Suprapubic skin (tissue), 4 donors: ENCODE results near the gene LMNTD1. TPM values are rescaled to one million over a fixed set of nuclear protein-coding genes. Genes with fewer than 3 reads are reported as not detected.

Source experiments
- DNase-seq, 2 donors: peaks; one replicate each; pipeline ENCODE4 v3.0.0-alpha.2; 2019; ENCODE audit warnings: low spot score in 2 of 2
- H3K27ac ChIP-seq: fragments of 200-600 bp; sonication (generic); one replicate; pipeline ENCODE4 v1.5.1; 2019
- H3K27me3 ChIP-seq: fragments of 200-600 bp; sonication (generic); one replicate; pipeline ENCODE4 v1.5.1; 2019
- H3K36me3 ChIP-seq: fragments of 200-600 bp; sonication (generic); one replicate; pipeline ENCODE4 v1.5.1; 2019
- H3K4me1 ChIP-seq: fragments of 200-600 bp; sonication (generic); one replicate; pipeline ENCODE4 v1.5.1; 2019
- H3K4me3 ChIP-seq: fragments of 200-600 bp; sonication (generic); one replicate; pipeline ENCODE4 v1.5.1; 2019; ENCODE audit warnings: mild to moderate bottlenecking
- H3K9me3 ChIP-seq: fragments of 200-600 bp; sonication (generic); one replicate; pipeline ENCODE4 v1.5.1; 2019
- CTCF ChIP-seq, 2 donors: fragments of 200-600 bp in 1 of 2; fragments of 450-650 bp in 1 of 2; sonication (generic) in 1 of 2; IDR thresholded peaks; one replicate each; pipeline ENCODE4 v1.5.1; 2016 to 2019; ENCODE audit warnings: antibody characterized with exemption in 2 of 2, mild to moderate bottlenecking in 1 of 2, moderate library complexity in 1 of 2
- EP300 ChIP-seq: sonication (generic); formaldehyde crosslinking; IDR thresholded peaks from one replicate; pipeline ENCODE4 v1.6.1; 2017; ENCODE audit warnings: antibody characterized with exemption
- POLR2A ChIP-seq, 2 donors: fragments of 450-650 bp; IDR thresholded peaks; one replicate each; pipeline ENCODE4 v1.6.1; 2017; ENCODE audit warnings: antibody characterized with exemption in 2 of 2, mild to moderate bottlenecking in 2 of 2, moderate library complexity in 2 of 2
- POLR2AphosphoS5 ChIP-seq, 3 donors: sonication (generic); formaldehyde crosslinking; IDR thresholded peaks; one replicate each; pipeline ENCODE4 v1.6.1; 2017; ENCODE audit warnings: antibody characterized with exemption in 3 of 3
- WGBS: methylation state at CpG from one replicate; pipeline ENCODE4 v1.1.5; 2018; 5-methylcytosine and 5-hydroxymethylcytosine counted together
- total RNA-seq, 4 donors: library from RNA; depleted of rRNA; stranded (reverse); fragments of >200 nt; gene quantifications; one replicate each; pipeline ENCODE4 v1.1.0, GENCODE V29; 2016

The LMNTD1 gene
- total RNA-seq, 4 donors from 2014 or later: 2.7 TPM; not detected in 3

- TF ChIP-seq EP300: no peak
- TF ChIP-seq POLR2A (IDR thresholded peaks at IDR 0.05): no peak
- TF ChIP-seq CTCF (IDR thresholded peaks at IDR 0.05): no peak
- no peak for TF ChIP-seq POLR2AphosphoS5 (IDR thresholded peaks at IDR 0.05)
- H3K36me3 ChIP-seq: no peaks in the 10 kb centered on the region
- H3K4me3 ChIP-seq: no peak overlapping the region
- no peaks in the 10 kb centered on the region for H3K9me3 ChIP-seq
- no peaks in the 10 kb centered on the region for H3K4me1 ChIP-seq
- no peak for DNase-seq
- H3K27ac ChIP-seq: no peak overlapping the region
- H3K27me3 ChIP-seq: no peaks in the 10 kb centered on the region
- WGBS: 90% methylated on average over 3 of the region's 3 CpGs
These were observed 402 bp downstream of the LMNTD1 start for GRCh38 chr12:25552681-25553080.

GRCh38 chr12:25550186-25550585, 2.9 kb downstream of the LMNTD1 start:
- 77% methylated on average over 3 of the region's 3 CpGs for WGBS
- Histone ChIP-seq H3K36me3 (no peaks in the 10 kb centered on the region), H3K27ac (no peak overlapping the region), H3K4me1 (no peaks in the 10 kb centered on the region), H3K4me3 (no peak overlapping the region), H3K9me3 (no peaks in the 10 kb centered on the region), H3K27me3 (no peaks in the 10 kb centered on the region)
- no peak for DNase-seq
- TF ChIP-seq POLR2A (IDR thresholded peaks at IDR 0.05) (no peak), CTCF (IDR thresholded peaks at IDR 0.05) (no peak), EP300 (no peak)

- Histone ChIP-seq H3K36me3 (no peaks in the 10 kb centered on the region), H3K4me1 (no peaks in the 10 kb centered on the region), H3K4me3 (no peak overlapping the region), H3K27ac (no peak overlapping the region), H3K9me3 (no peaks in the 10 kb centered on the region), H3K27me3 (no peaks in the 10 kb centered on the region)
- no peak for DNase-seq
- no peak for TF ChIP-seq EP300
- TF ChIP-seq POLR2A (IDR thresholded peaks at IDR 0.05): no peak
- TF ChIP-seq POLR2AphosphoS5 (IDR thresholded peaks at IDR 0.05): no peak
- no peak for TF ChIP-seq CTCF (IDR thresholded peaks at IDR 0.05)
These were observed 4.0 kb downstream of the LMNTD1 start for GRCh38 chr12:25549120-25549519.

GRCh38 chr12:25546318-25546717, 6.8 kb downstream of the LMNTD1 start:
- Histone ChIP-seq H3K36me3 (no peaks in the 10 kb centered on the region), H3K27ac (no peak overlapping the region), H3K4me3 (no peak overlapping the region), H3K4me1 (no peaks in the 10 kb centered on the region), H3K9me3 (no peaks in the 10 kb centered on the region), H3K27me3 (no peaks in the 10 kb centered on the region)
- 63% methylated on average over 2 of the region's 2 CpGs for WGBS
- DNase-seq: no peak
- TF ChIP-seq POLR2A (IDR thresholded peaks at IDR 0.05) (no peak), POLR2AphosphoS5 (IDR thresholded peaks at IDR 0.05) (no peak), CTCF (IDR thresholded peaks at IDR 0.05) (no peak), EP300 (no peak)

GRCh38 chr12:25533150-25533549, 19.9 kb downstream of the LMNTD1 start:
- DNase-seq: no peak
- Histone ChIP-seq H3K4me3 (no peak overlapping the region), H3K36me3 (no peaks in the 10 kb centered on the region), H3K27ac (no peak overlapping the region), H3K9me3 (no peaks in the 10 kb centered on the region), H3K27me3 (no peaks in the 10 kb centered on the region), H3K4me1 (no peaks in the 10 kb centered on the region)
- WGBS: 96% methylated on average over 1 of the region's 1 CpG
- TF ChIP-seq EP300: no peak
- TF ChIP-seq CTCF (IDR thresholded peaks at IDR 0.05): no peak
- TF ChIP-seq POLR2AphosphoS5 (IDR thresholded peaks at IDR 0.05): no peak
- TF ChIP-seq POLR2A (IDR thresholded peaks at IDR 0.05): no peak
